ENCODE measurements around the gene RGS6. TPM values are rescaled to one million over a fixed set of nuclear protein-coding genes. Genes with fewer than 3 reads are reported as not detected.

The RGS6 gene
- total RNA-seq, 1 donor: not detected

DNA sequence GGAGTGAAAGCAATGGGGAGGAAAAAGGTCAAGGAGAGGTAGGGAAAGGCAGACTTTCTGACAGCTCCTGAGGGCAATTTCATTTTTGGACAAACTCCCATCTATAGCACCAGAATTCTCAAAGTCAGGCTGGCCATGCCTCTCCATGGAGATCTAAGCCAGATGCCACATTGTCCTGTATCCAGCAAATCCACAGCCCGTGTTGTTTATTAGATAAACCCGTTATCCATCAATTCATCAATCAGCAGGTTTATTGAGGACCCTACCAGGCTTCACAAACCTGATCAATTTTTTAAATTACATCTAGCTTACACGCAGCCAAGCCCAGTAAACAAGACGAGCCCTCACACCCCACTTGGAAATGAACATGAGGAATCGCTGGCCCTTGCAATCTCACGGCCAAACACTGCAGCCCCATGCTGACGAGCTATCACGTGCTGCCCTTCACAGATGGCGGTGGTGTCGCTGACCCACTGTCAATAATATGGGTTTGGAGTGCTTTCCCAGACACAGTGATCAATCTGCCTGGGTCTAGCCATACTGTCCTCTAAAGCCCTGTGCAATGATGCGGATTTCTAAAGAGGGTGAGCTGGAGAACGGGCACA is 628.8 kb downstream of the RGS6 start:
- H3K4me2 ChIP-seq (ENCODE audit: insufficient read depth, low read length): no peak overlapping the region
- no peaks in the 10 kb centered on the region for H3K27me3 ChIP-seq (ENCODE audit: insufficient read depth, low read length)
- no peaks in the 10 kb centered on the region for H3K36me3 ChIP-seq (ENCODE audit: insufficient read depth, low read length)
- H3K79me2 ChIP-seq (ENCODE audit: insufficient read depth, low read length): no peaks in the 10 kb centered on the region
- peaks cover 26% of the 10 kb centered on the region for H3K4me1 ChIP-seq (ENCODE audit: insufficient read depth, low read length)
- no peak overlapping the region for H2AFZ ChIP-seq (ENCODE audit: low read length)
- H3K9me3 ChIP-seq (ENCODE audit: low read depth, low read length): no peaks in the 10 kb centered on the region
- no peak overlapping the region for H3K27ac ChIP-seq (ENCODE audit: low read depth, low read length)
- H4K20me1 ChIP-seq (ENCODE audit: insufficient read depth, low read length): no peaks in the 10 kb centered on the region
- TF ChIP-seq, protein P1, sequence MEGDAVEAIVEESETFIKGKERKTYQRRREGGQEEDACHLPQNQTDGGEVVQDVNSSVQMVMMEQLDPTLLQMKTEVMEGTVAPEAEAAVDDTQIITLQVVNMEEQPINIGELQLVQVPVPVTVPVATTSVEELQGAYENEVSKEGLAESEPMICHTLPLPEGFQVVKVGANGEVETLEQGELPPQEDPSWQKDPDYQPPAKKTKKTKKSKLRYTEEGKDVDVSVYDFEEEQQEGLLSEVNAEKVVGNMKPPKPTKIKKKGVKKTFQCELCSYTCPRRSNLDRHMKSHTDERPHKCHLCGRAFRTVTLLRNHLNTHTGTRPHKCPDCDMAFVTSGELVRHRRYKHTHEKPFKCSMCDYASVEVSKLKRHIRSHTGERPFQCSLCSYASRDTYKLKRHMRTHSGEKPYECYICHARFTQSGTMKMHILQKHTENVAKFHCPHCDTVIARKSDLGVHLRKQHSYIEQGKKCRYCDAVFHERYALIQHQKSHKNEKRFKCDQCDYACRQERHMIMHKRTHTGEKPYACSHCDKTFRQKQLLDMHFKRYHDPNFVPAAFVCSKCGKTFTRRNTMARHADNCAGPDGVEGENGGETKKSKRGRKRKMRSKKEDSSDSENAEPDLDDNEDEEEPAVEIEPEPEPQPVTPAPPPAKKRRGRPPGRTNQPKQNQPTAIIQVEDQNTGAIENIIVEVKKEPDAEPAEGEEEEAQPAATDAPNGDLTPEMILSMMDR (IDR thresholded peaks at IDR 0.05; ENCODE audit: extremely low read depth, low read depth, low read length): no peak
- DNase-seq (ENCODE audit: insufficient read length, low spot score, missing footprints): no peak
- no peak overlapping the region for H3K4me3 ChIP-seq (ENCODE audit: insufficient read depth, low read length)

DNA sequence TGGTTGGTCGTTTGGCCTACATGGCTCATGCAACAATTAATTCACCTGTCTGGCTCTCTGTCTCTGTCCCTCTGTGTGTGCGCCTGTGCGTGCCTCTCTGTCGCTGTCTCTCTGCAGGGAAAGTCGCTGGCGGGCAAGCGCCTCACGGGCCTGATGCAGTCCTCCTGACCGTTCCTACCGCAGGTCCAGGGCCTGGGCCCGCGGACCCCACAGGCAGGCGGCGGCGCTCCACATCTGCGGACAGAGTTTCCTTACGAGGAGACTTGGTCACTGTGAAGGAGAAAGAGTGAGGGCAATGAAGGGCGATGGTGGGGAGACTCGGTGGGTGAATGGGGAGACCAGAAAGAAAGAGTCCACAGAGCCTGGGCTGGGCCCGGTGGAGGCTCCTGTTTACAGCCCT is 630.1 kb downstream of the RGS6 start:
- no peaks in the 10 kb centered on the region for H3K27me3 ChIP-seq (ENCODE audit: insufficient read depth, low read length)
- H3K4me3 ChIP-seq (ENCODE audit: insufficient read depth, low read length): no peak overlapping the region
- H3K27ac ChIP-seq (ENCODE audit: low read depth, low read length): no peak overlapping the region
- no peak overlapping the region for H3K4me2 ChIP-seq (ENCODE audit: insufficient read depth, low read length)
- H3K4me1 ChIP-seq (ENCODE audit: insufficient read depth, low read length): peaks cover 26% of the 10 kb centered on the region
- TF ChIP-seq, protein P1 (IDR thresholded peaks at IDR 0.05; ENCODE audit: extremely low read depth, low read depth, low read length): no peak
- H3K9me3 ChIP-seq (ENCODE audit: low read depth, low read length): no peaks in the 10 kb centered on the region
- H2AFZ ChIP-seq (ENCODE audit: low read length): no peak overlapping the region
- no peaks in the 10 kb centered on the region for H3K36me3 ChIP-seq (ENCODE audit: insufficient read depth, low read length)
- no peaks in the 10 kb centered on the region for H3K79me2 ChIP-seq (ENCODE audit: insufficient read depth, low read length)
- DNase-seq (ENCODE audit: insufficient read length, low spot score, missing footprints): no peak
- H4K20me1 ChIP-seq (ENCODE audit: insufficient read depth, low read length): no peaks in the 10 kb centered on the region

DNA sequence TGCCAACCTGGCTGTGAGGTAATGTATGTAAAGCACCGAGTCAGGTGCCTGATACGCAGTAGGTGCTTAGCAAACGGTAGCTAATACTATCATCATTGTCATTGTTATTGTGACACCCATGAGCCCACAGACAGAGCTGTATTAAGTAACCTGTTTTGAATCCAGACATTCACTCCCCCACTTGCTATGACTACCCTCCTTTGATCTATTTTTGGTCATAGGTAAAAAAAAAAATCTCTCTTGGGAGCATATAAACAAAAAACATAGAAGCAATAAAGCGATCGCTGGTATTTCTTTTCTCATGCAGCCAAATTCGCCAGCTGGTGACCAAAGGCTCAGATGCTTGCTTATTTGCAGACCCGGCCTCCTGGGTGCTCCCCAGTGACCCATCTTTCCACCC is 631.4 kb downstream of the RGS6 start:
- Histone ChIP-seq H3K27me3 (ENCODE audit: insufficient read depth, low read length) (no peaks in the 10 kb centered on the region), H3K36me3 (ENCODE audit: insufficient read depth, low read length) (no peaks in the 10 kb centered on the region), H3K79me2 (ENCODE audit: insufficient read depth, low read length) (no peaks in the 10 kb centered on the region), H3K4me2 (ENCODE audit: insufficient read depth, low read length) (no peak overlapping the region), H3K4me1 (ENCODE audit: insufficient read depth, low read length) (peaks cover 17% of the 10 kb centered on the region), H3K4me3 (ENCODE audit: insufficient read depth, low read length) (no peak overlapping the region), H2AFZ (ENCODE audit: low read length) (no peak overlapping the region), H3K27ac (ENCODE audit: low read depth, low read length) (no peak overlapping the region), H4K20me1 (ENCODE audit: insufficient read depth, low read length) (no peaks in the 10 kb centered on the region), H3K9me3 (ENCODE audit: low read depth, low read length) (no peaks in the 10 kb centered on the region)
- DNase-seq (ENCODE audit: insufficient read length, low spot score, missing footprints): peak; percentile 22
- TF ChIP-seq, protein P1 (IDR thresholded peaks at IDR 0.05; ENCODE audit: extremely low read depth, low read depth, low read length): no peak

DNA sequence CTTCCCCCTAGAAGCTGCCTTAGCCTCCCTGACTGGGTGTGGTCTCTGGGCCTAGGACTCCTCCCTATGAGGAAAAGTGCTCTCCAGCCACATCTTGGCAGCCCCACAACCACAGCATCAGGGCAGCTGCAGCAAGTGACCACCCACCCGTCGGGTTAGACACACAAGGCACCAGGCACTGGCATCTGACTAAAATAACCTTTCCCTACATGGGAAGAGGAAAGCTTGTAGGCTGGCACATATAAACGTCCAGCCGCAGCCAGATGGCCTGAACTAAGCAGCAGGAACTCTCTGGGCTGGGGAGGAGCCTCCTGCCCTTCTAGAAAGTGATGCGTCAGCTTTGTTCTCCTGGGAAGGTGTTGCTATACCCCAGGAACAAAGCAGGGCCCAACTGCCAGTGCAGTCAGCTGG is 632.9 kb downstream of the RGS6 start:
- Histone ChIP-seq H3K4me3 (ENCODE audit: insufficient read depth, low read length) (no peak overlapping the region), H3K79me2 (ENCODE audit: insufficient read depth, low read length) (no peaks in the 10 kb centered on the region), H3K4me2 (ENCODE audit: insufficient read depth, low read length) (no peak overlapping the region), H3K36me3 (ENCODE audit: insufficient read depth, low read length) (no peaks in the 10 kb centered on the region), H3K27me3 (ENCODE audit: insufficient read depth, low read length) (no peaks in the 10 kb centered on the region), H3K9me3 (ENCODE audit: low read depth, low read length) (no peaks in the 10 kb centered on the region), H3K27ac (ENCODE audit: low read depth, low read length) (no peak overlapping the region), H4K20me1 (ENCODE audit: insufficient read depth, low read length) (no peaks in the 10 kb centered on the region), H3K4me1 (ENCODE audit: insufficient read depth, low read length) (peaks cover 3% of the 10 kb centered on the region), H2AFZ (ENCODE audit: low read length) (no peak overlapping the region)
- TF ChIP-seq, protein P1 (IDR thresholded peaks at IDR 0.05; ENCODE audit: extremely low read depth, low read depth, low read length): no peak
- DNase-seq (ENCODE audit: insufficient read length, low spot score, missing footprints): peak; percentile 53

Measured in osteoblast (primary cell).